ENCODE measurements around the gene PAH. TPM values are rescaled to one million over a fixed set of nuclear protein-coding genes. Genes with fewer than 3 reads are reported as not detected.

Gene PAH
- not detected in 2 replicates for total RNA-seq

GRCh38 chr12:102917026-102917787 lies at the start of gene PAH:
Gene PAH (minus strand): TSS chr12:102917244. CDS start chr12:102917130, 114 bp downstream.

GRCh38 chr12:102957339-102958050 lies 40.5 kb upstream of the PAH start, which contains the start of gene ASCL1:
Gene ASCL1 (plus strand): TSS chr12:102957674. CDS start chr12:102958245, 571 bp downstream.

Other genes starting within 250 kb of the PAH start
- gene ASCL1, start 40.4 kb upstream of the PAH start, total RNA-seq, result not detected in 2 replicates